Osteoblast (primary cell): ENCODE results near the gene CELSR1. TPM values are rescaled to one million over a fixed set of nuclear protein-coding genes. Genes with fewer than 3 reads are reported as not detected.
A peak's percentile ranks its signal among the peaks of the same experiment; 100 is the strongest.

Experiments
- DNase-seq: peaks from one replicate; pipeline ENCODE4 v3.0.0; 2011; ENCODE audit warnings: low spot score, mixed read lengths; ENCODE audit not compliant: insufficient read length; ENCODE audit errors: missing footprints
- H2AFZ ChIP-seq: 2 replicates; pipeline ENCODE4 v1.6.0; 2011; ENCODE audit warnings: mild to moderate bottlenecking, low read length
- H3K27ac ChIP-seq: 2 replicates; pipeline ENCODE4 v1.5.1; 2011; ENCODE audit warnings: mild to moderate bottlenecking, low read depth, low read length, moderate library complexity
- H3K27me3 ChIP-seq: 2 replicates; pipeline ENCODE4 v1.6.0; 2012; ENCODE audit warnings: mild to moderate bottlenecking, control low read depth, inconsistent platforms, low read length, moderate library complexity; ENCODE audit not compliant: insufficient read depth
- H3K36me3 ChIP-seq: 2 replicates; pipeline ENCODE4 v1.5.1; 2011; ENCODE audit warnings: mild to moderate bottlenecking, low read length, control low read depth, moderate library complexity; ENCODE audit not compliant: insufficient read depth
- H3K4me1 ChIP-seq: 2 replicates; pipeline ENCODE4 v1.5.1; 2011; ENCODE audit warnings: mild to moderate bottlenecking, low read length, control low read depth, moderate library complexity; ENCODE audit not compliant: insufficient read depth
- H3K4me2 ChIP-seq: 2 replicates; pipeline ENCODE4 v1.6.0; 2011; ENCODE audit warnings: mild to moderate bottlenecking, low read length; ENCODE audit not compliant: insufficient read depth
- H3K4me3 ChIP-seq: fragments of 200-600 bp; sonication (generic); 3 replicates; pipeline ENCODE4 v1.5.1; 2012; ENCODE audit warnings: mild to moderate bottlenecking, low read length, inconsistent platforms; ENCODE audit not compliant: insufficient read depth
- H3K79me2 ChIP-seq: 2 replicates; pipeline ENCODE4 v1.6.0; 2012; ENCODE audit warnings: mild to moderate bottlenecking, low read length, control low read depth, inconsistent platforms; ENCODE audit not compliant: insufficient read depth
- H3K9me3 ChIP-seq: 2 replicates; pipeline ENCODE4 v1.5.1; 2011; ENCODE audit warnings: low read depth, low read length, control low read depth
- H4K20me1 ChIP-seq: 2 replicates; pipeline ENCODE4 v1.6.0; 2012; ENCODE audit warnings: mild to moderate bottlenecking, low read length, control low read depth; ENCODE audit not compliant: insufficient read depth
- total RNA-seq: library from RNA; depleted of rRNA; stranded (reverse); fragments of >200 nt; gene quantifications from 2 replicates; pipeline ENCODE4 v1.2.3, GENCODE V29; 2012
- TF ChIP-seq, protein P1 (sequence below): IDR thresholded peaks from 2 replicates; pipeline ENCODE4 v1.5.1; 2011; ENCODE audit warnings: mild to moderate bottlenecking, low read depth, low read length, moderate library complexity; ENCODE audit errors: extremely low read depth

The CELSR1 gene
- total RNA-seq, 1 donor, result 3.6 TPM

DNA sequence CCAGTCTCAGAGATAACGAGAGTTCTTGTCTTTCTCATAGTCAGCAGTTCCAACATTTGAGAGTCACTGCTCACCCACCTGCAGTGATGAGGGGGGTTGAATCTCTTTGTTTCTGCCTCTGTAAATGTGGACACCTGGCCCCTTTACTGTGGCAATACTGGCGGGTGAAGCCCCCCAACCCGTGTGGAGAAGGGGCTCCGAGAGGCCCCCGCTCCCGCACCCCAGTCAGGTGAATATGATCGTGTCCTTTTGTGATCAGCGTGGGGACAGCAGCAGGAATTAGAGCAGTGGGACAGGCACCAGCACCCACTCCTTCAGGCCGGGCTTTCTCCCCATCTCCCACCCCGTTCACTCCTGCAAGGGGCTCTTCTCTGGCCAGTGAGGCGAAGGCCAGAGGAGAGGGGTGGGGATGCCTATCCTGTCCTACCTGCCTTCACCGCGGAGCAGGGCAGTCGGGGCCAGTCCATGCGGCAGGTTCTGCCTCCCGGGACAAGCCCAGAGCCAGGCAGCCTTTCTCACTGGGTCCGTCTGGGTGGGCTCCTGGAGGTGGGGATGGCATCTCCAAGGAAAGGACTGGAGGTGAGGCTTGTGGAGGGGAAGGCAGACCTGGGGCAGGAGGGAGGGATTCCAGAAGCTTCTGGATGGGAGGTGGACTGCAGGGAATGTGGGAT is 12.7 kb upstream of the CELSR1 start:
- Histone ChIP-seq H3K4me3 (no peak overlapping the region), H3K4me1 (peaks cover 23% of the 10 kb centered on the region), H3K27ac (no peak overlapping the region), H3K79me2 (no peaks in the 10 kb centered on the region), H3K4me2 (no peak overlapping the region), H3K36me3 (no peaks in the 10 kb centered on the region), H3K9me3 (peaks cover 6% of the 10 kb centered on the region), H3K27me3 (peaks cover 3% of the 10 kb centered on the region), H4K20me1 (no peaks in the 10 kb centered on the region), H2AFZ (no peak overlapping the region)
- TF ChIP-seq, protein P1, sequence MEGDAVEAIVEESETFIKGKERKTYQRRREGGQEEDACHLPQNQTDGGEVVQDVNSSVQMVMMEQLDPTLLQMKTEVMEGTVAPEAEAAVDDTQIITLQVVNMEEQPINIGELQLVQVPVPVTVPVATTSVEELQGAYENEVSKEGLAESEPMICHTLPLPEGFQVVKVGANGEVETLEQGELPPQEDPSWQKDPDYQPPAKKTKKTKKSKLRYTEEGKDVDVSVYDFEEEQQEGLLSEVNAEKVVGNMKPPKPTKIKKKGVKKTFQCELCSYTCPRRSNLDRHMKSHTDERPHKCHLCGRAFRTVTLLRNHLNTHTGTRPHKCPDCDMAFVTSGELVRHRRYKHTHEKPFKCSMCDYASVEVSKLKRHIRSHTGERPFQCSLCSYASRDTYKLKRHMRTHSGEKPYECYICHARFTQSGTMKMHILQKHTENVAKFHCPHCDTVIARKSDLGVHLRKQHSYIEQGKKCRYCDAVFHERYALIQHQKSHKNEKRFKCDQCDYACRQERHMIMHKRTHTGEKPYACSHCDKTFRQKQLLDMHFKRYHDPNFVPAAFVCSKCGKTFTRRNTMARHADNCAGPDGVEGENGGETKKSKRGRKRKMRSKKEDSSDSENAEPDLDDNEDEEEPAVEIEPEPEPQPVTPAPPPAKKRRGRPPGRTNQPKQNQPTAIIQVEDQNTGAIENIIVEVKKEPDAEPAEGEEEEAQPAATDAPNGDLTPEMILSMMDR, result no peak
- peak; percentile 37 for DNase-seq

DNA sequence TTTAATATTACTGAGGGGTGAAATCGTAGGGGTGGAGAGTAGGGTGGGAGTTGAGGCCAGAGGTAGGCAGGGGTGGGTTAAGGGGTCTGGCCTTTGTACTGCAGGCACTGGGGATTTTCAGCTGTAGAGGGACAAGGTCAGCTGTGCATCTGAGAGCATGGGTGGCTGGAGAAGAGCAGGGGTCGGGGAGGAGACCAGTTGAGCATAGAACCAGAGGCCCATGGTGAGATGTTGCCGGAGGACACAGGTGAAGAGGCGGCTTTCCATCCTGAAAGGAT is 12.1 kb upstream of the CELSR1 start:
- Histone ChIP-seq H2AFZ (no peak overlapping the region), H3K9me3 (peaks cover 6% of the 10 kb centered on the region), H3K4me1 (peaks cover 23% of the 10 kb centered on the region), H4K20me1 (no peaks in the 10 kb centered on the region), H3K27ac (no peak overlapping the region), H3K4me3 (no peak overlapping the region), H3K4me2 (no peak overlapping the region), H3K79me2 (no peaks in the 10 kb centered on the region), H3K27me3 (peaks cover 3% of the 10 kb centered on the region), H3K36me3 (no peaks in the 10 kb centered on the region)
- peak; percentile 62 for DNase-seq
- TF ChIP-seq, protein P1, result no peak

DNA sequence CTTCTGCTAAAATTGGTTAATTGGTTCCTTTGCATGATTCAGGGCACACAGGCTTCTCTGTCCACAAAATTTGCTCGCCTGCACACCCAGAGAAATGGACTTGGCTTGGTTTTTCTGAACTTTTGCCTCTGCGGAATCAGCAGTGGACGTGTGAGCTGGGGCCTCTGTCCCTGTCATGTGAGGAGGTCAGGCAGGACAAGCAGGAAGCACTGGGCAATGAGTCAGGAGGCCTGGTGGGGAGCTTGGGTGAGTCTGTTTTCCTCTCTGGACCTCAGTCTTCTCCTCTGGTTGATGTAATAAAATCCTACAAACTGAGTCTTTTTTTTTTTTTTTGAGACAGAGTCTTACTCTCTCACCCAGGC is 10.4 kb upstream of the CELSR1 start:
- peak; percentile 98 for DNase-seq
- peaks cover 1% of the 10 kb centered on the region for H3K9me3 ChIP-seq
- H3K4me2 ChIP-seq, result peak overlapping the region; percentile 54

DNA sequence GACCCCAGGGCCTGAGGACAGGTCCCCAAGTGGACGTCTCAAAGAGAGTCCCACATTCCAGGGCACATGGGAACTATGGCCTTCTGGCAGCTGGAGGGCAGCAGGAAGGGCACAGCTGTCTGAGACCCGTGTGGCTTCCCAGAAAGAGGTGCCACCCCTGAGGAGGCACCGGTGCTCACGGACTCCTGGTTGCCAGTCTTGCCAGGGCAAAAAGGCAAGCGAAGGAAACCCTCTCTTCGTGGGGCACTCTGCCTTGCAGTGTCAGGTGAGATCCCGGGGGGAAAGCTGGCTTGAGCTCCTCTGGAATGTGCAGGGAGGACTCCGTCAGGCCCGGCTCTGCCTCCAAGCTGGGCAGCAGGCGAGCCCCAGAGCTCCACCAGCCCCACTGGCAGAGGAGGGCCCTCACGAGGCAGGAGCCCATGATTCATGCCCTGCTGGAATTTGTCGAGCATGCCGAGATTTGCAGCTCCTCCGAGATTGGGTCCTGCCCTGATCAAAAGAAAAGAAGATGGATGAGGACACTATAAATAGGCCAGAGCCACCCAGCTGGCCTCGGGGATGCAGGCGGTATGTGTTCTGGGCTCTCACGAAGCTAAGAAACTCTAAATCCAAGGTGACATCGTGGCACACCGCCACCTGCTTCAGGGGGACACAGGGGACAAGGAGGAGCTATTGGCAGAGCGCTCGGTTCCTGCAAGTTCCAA is 9.9 kb upstream of the CELSR1 start:
- Histone ChIP-seq H3K4me2 (peak overlapping the region; percentile 54), H3K9me3 (no peaks in the 10 kb centered on the region), H3K36me3 (no peaks in the 10 kb centered on the region), H3K4me3 (peak overlapping the region; percentile 23), H4K20me1 (no peaks in the 10 kb centered on the region), H3K79me2 (no peaks in the 10 kb centered on the region), H3K4me1 (peaks cover 23% of the 10 kb centered on the region), H3K27ac (peak overlapping the region; percentile 84), H3K27me3 (peaks cover 3% of the 10 kb centered on the region), H2AFZ (peak overlapping the region; percentile 69)
- DNase-seq, result peak; percentile 97
- TF ChIP-seq, protein P1, result no peak

More for the DNA sequence above, 10.4 kb upstream of the CELSR1 start:
- H3K27ac ChIP-seq, result peak overlapping the region; percentile 84
- H3K4me1 ChIP-seq, result peaks cover 23% of the 10 kb centered on the region
- no peaks in the 10 kb centered on the region for H3K36me3 ChIP-seq
- H2AFZ ChIP-seq, result peak overlapping the region; percentile 69
- peaks cover 3% of the 10 kb centered on the region for H3K27me3 ChIP-seq
- no peaks in the 10 kb centered on the region for H4K20me1 ChIP-seq
- H3K4me3 ChIP-seq, result peak overlapping the region; percentile 23
- TF ChIP-seq, protein P1, result no peak
- no peaks in the 10 kb centered on the region for H3K79me2 ChIP-seq
